SK-N-DZ (cell line): Measurements from ENCODE around the gene DIRAS1.
"Not testable (repeated sequence)": the region's sequence is repeated elsewhere in the genome, so short reads cannot be mapped to it uniquely, and the experiment has no call there.

Experiments used
- DNase-seq: peaks from one replicate; pipeline ENCODE4 v3.0.0-alpha.2; 2015; ENCODE audit warnings: low spot score

The DIRAS1 gene

GRCh38 chr19:2711875-2712205, 9.3 kb downstream of the DIRAS1 start:
- no peak for DNase-seq

GRCh38 chr19:2711172-2711874, 9.8 kb downstream of the DIRAS1 start:
- no peak for DNase-seq

GRCh38 chr19:2706251-2706650, 14.9 kb downstream of the DIRAS1 start:
- DNase-seq, result no peak

GRCh38 chr19:2703691-2704216, 17.4 kb downstream of the DIRAS1 start:
- DNase-seq, result no peak

GRCh38 chr19:2703077-2703437, 18.1 kb downstream of the DIRAS1 start:
- no peak for DNase-seq

- DNase-seq, result peak; percentile 67
Observed at GRCh38 chr19:2702170-2703076, 18.7 kb downstream of the DIRAS1 start, which contains the start of gene GNG7. GNG7 (minus strand) TSS chr19:2702694; CDS start chr19:2520688, 182,006 bp downstream.

- no peak for DNase-seq
Observed at GRCh38 chr19:2701361-2702169, 19.6 kb downstream of the DIRAS1 start.

GRCh38 chr19:2700660-2701360, 20.4 kb downstream of the DIRAS1 start:
- no peak for DNase-seq

- no peak for DNase-seq
Observed at GRCh38 chr19:2699413-2700140, 21.6 kb downstream of the DIRAS1 start.

- DNase-seq, result no peak
Observed at GRCh38 chr19:2694196-2694595, 27.0 kb downstream of the DIRAS1 start.

GRCh38 chr19:2693492-2694160, 27.5 kb downstream of the DIRAS1 start:
- DNase-seq, result no peak

- DNase-seq, result no peak
Observed at GRCh38 chr19:2691951-2692350, 29.2 kb downstream of the DIRAS1 start.

GRCh38 chr19:2690856-2691255, 30.3 kb downstream of the DIRAS1 start:
- no peak for DNase-seq

- DNase-seq, result no peak
Observed at GRCh38 chr19:2686360-2686759, 34.8 kb downstream of the DIRAS1 start.

- DNase-seq, result no peak
Observed at GRCh38 chr19:2685204-2685704, 35.9 kb downstream of the DIRAS1 start.

GRCh38 chr19:2683430-2684003, 37.7 kb downstream of the DIRAS1 start:
- no peak for DNase-seq

- no peak for DNase-seq
Observed at GRCh38 chr19:2680808-2681207, 40.4 kb downstream of the DIRAS1 start.

- DNase-seq, result no peak
Observed at GRCh38 chr19:2679439-2679838, 41.7 kb downstream of the DIRAS1 start.

- not testable (repeated sequence) for DNase-seq
Observed at GRCh38 chr19:2678948-2679347, 42.2 kb downstream of the DIRAS1 start.
